CD14-positive monocyte (primary cell): ENCODE measurements around the gene INO80D. TPM values are rescaled to one million over a fixed set of nuclear protein-coding genes. Genes with fewer than 3 reads are reported as not detected.

Experiments
- DNase-seq, 3 donors: peaks; one replicate each; pipeline ENCODE4 v3.0.0-alpha.2; 2011 to 2022
- H2AFZ ChIP-seq: 2 replicates; pipeline ENCODE4 v1.6.0; 2012; ENCODE audit warnings: mild to moderate bottlenecking, low read depth, low read length, inconsistent platforms; ENCODE audit not compliant: insufficient read depth, poor library complexity, severe bottlenecking
- H3K27ac ChIP-seq, 2 donors: 1 replicate in 1 of 2; 2 replicates in 1 of 2; pipeline ENCODE4 v1.5.1; 2012 to 2013; ENCODE audit warnings: low read length in 2 of 2, control low read depth in 1 of 2, inconsistent platforms in 1 of 2, low read depth in 1 of 2, mild to moderate bottlenecking in 1 of 2
- H3K27me3 ChIP-seq, 2 donors: one replicate each; pipeline versions ENCODE4 v1.6.0 to v1.6.1; 2011 to 2013; ENCODE audit warnings: low read length in 2 of 2; ENCODE audit not compliant: control insufficient read depth in 2 of 2, insufficient read depth in 2 of 2
- H3K36me3 ChIP-seq, 2 donors: replicated peaks in 1 of 2; 1 replicate in 1 of 2; 2 replicates in 1 of 2; pipeline versions ENCODE4 v1.5.1 to v1.6.1; 2012 to 2013; ENCODE audit warnings: low read length in 2 of 2, control low read depth in 1 of 2, inconsistent platforms in 1 of 2, mild to moderate bottlenecking in 1 of 2; ENCODE audit not compliant: insufficient read depth in 2 of 2, control insufficient read depth in 1 of 2
- H3K4me1 ChIP-seq, 2 donors: 1 replicate in 1 of 2; 2 replicates in 1 of 2; pipeline versions ENCODE4 v1.5.1 to v1.6.1; 2012 to 2013; ENCODE audit warnings: low read length in 2 of 2, control low read depth in 1 of 2, inconsistent platforms in 1 of 2, mild to moderate bottlenecking in 1 of 2, moderate library complexity in 1 of 2; ENCODE audit not compliant: insufficient read depth in 2 of 2, control insufficient read depth in 1 of 2
- H3K4me2 ChIP-seq: replicated peaks from 2 replicates; pipeline ENCODE3; 2012; ENCODE audit warnings: low read length, moderate library complexity, mild to moderate bottlenecking; ENCODE audit not compliant: poor library complexity, severe bottlenecking; ENCODE audit errors: extremely low read depth
- H3K4me3 ChIP-seq, 3 experiments: fragments of 200-600 bp in 1 of 3; sonication (generic) in 1 of 3; replicated peaks in 1 of 3; 1 replicate in 2 of 3; 2 replicates in 1 of 3; pipeline ENCODE4 v1.5.1; 2011 to 2013; ENCODE audit warnings: low read length in 3 of 3, mild to moderate bottlenecking in 3 of 3, control low read depth in 2 of 3, low read depth in 2 of 3, inconsistent platforms in 1 of 3, moderate library complexity in 1 of 3
- H3K79me2 ChIP-seq: 2 replicates; pipeline ENCODE4 v1.6.0; 2012; ENCODE audit warnings: mild to moderate bottlenecking, control low read depth, inconsistent platforms, low read length, moderate library complexity; ENCODE audit not compliant: insufficient read depth
- H3K9ac ChIP-seq: 2 replicates; pipeline ENCODE4 v1.6.0; 2017; ENCODE audit warnings: low read length, mild to moderate bottlenecking; ENCODE audit not compliant: insufficient read depth, poor library complexity, severe bottlenecking
- H3K9me3 ChIP-seq, 2 donors: replicated peaks in 1 of 2; 1 replicate in 1 of 2; 2 replicates in 1 of 2; pipeline versions ENCODE4 v1.5.1 to v1.6.1; 2012 to 2013; ENCODE audit warnings: low read length in 2 of 2, control low read depth in 1 of 2; ENCODE audit not compliant: control insufficient read depth in 1 of 2, insufficient read depth in 1 of 2
- H4K20me1 ChIP-seq: 2 replicates; pipeline ENCODE4 v1.6.0; 2012; ENCODE audit warnings: mild to moderate bottlenecking, low read length, control low read depth, moderate library complexity; ENCODE audit not compliant: insufficient read depth
- H3K27ac Mint-ChIP-seq, 7 donors: one replicate each; pipeline ENCODE4 v1.8.0; 2020; ENCODE audit warnings: mild to moderate bottlenecking in 7 of 7, mixed read lengths in 7 of 7, moderate library complexity in 6 of 7, inconsistent platforms in 2 of 7
- H3K27me3 Mint-ChIP-seq, 3 donors: one replicate each; pipeline ENCODE4 v1.8.0; 2021 to 2022; ENCODE audit warnings: low read depth in 3 of 3, mild to moderate bottlenecking in 3 of 3, mixed read lengths in 3 of 3, moderate library complexity in 3 of 3, inconsistent platforms in 1 of 3
- H3K36me3 Mint-ChIP-seq, 2 donors: one replicate each; pipeline ENCODE4 v1.8.0; 2020; ENCODE audit warnings: mixed read lengths in 2 of 2, inconsistent platforms in 1 of 2, mild to moderate bottlenecking in 1 of 2
- H3K4me1 Mint-ChIP-seq: one replicate; pipeline ENCODE4 v1.8.0; 2020; ENCODE audit warnings: mild to moderate bottlenecking, mixed read lengths
- H3K4me3 Mint-ChIP-seq, 2 donors: one replicate each; pipeline ENCODE4 v1.8.0; 2020; ENCODE audit warnings: mild to moderate bottlenecking in 2 of 2, mixed read lengths in 2 of 2, moderate library complexity in 1 of 2
- H3K9me3 Mint-ChIP-seq, 7 donors: one replicate each; pipeline ENCODE4 v1.8.0; 2020 to 2022; ENCODE audit warnings: mixed read lengths in 7 of 7, mild to moderate bottlenecking in 6 of 7, moderate library complexity in 6 of 7, inconsistent platforms in 2 of 7
- CTCF ChIP-seq: fragments of 200-600 bp; IDR thresholded peaks from one replicate; pipeline ENCODE4 v1.8.0; 2022; ENCODE audit warnings: antibody characterized with exemption, mild to moderate bottlenecking
- WGBS: methylation state at CpG from one replicate; pipeline ENCODE4 v1.1.5; 2013; ENCODE audit warnings: missing lambda C conversion rate; ENCODE audit not compliant: insufficient coverage; 5-methylcytosine and 5-hydroxymethylcytosine counted together
- intact Hi-C, 2 donors: fragments of 100-400 bp; cut with micrococcal nuclease; formaldehyde crosslinking; loops; one replicate each; pipeline versions ENCODE4 v1.15.0 to v1.15.1; 2023
- polyA plus RNA-seq, 3 donors: library from polyadenylated mRNA; depleted of rRNA in 1 of 3; unstranded in 2 of 3; stranded (reverse) in 1 of 3; fragments of 300-500 nt in 2 of 3; fragments of >200 nt in 1 of 3; fragmentation: Illumina TruSeq in 2 of 3; gene quantifications; 1 replicate in 2 of 3; 2 replicates in 1 of 3; pipeline ENCODE4 v1.2.3, GENCODE V29; 2012 to 2021

Gene INO80D
- polyA plus RNA-seq, 3 donors = 3.8 to 6.1 (median 4.4) TPM

GRCh38 chr2:205976120-205976814 is 109.7 kb downstream of the INO80D start:
- Histone ChIP-seq H3K4me2 (no peak overlapping the region), H3K4me1 (no peaks in the 10 kb centered on the region), H3K9me3 (peaks cover 0 to 12% of the 10 kb centered on the region in 2 donors), H3K79me2 (no peaks in the 10 kb centered on the region), H3K36me3 (no peaks in the 10 kb centered on the region), H3K27me3 (no peaks in the 10 kb centered on the region), H2AFZ (no peak overlapping the region), H3K27ac (no peak overlapping the region), H4K20me1 (no peaks in the 10 kb centered on the region), H3K9ac (no peak overlapping the region), H3K4me3 (no peak overlapping the region)
- Mint-ChIP-seq H3K4me3 (no peak overlapping the region), H3K4me1 (peaks cover 6% of the 10 kb centered on the region), H3K9me3 (peaks cover 4 to 16% (median 12%) of the 10 kb centered on the region in 7 donors), H3K27me3 (peaks cover 1 to 4% (median 2%) of the 10 kb centered on the region in 3 donors), H3K36me3 (peaks cover 0 to 2% of the 10 kb centered on the region in 2 donors), H3K27ac (no peak overlapping the region)
- intact Hi-C loops = no loop called here
- no peak for DNase-seq
- TF ChIP-seq CTCF = no peak
- 96% methylated on average over 16 of the region's 19 CpGs for WGBS

- no peak for TF ChIP-seq CTCF
- WGBS = 81% methylated on average over 3 of the region's 5 CpGs
- H3K27ac ChIP-seq = no peak overlapping the region
- no peak overlapping the region for H3K9ac ChIP-seq
- no peaks in the 10 kb centered on the region for H3K27me3 ChIP-seq
- Mint-ChIP-seq H3K4me3 (no peak overlapping the region), H3K27me3 (peaks cover 1 to 4% (median 2%) of the 10 kb centered on the region in 3 donors), H3K4me1 (peaks cover 6% of the 10 kb centered on the region), H3K9me3 (peaks cover 4 to 16% (median 12%) of the 10 kb centered on the region in 7 donors), H3K27ac (peak overlapping the region in 1 of 7 donors; percentile 43), H3K36me3 (peaks cover 0 to 2% of the 10 kb centered on the region in 2 donors)
- no peaks in the 10 kb centered on the region for H4K20me1 ChIP-seq
- peaks cover 0 to 12% of the 10 kb centered on the region in 2 donors for H3K9me3 ChIP-seq
- H3K36me3 ChIP-seq = no peaks in the 10 kb centered on the region
- no peak for DNase-seq
- intact Hi-C loops = no loop called here
- no peak overlapping the region for H3K4me2 ChIP-seq
- no peaks in the 10 kb centered on the region for H3K79me2 ChIP-seq
- no peaks in the 10 kb centered on the region for H3K4me1 ChIP-seq
- H2AFZ ChIP-seq = no peak overlapping the region
- no peak overlapping the region for H3K4me3 ChIP-seq
Measured at GRCh38 chr2:205975082-205975949, 110.7 kb downstream of the INO80D start.
